Ecto neural progenitor cell (in vitro differentiated cells): ENCODE results near the gene CIBAR2.

Experiments used
- DNase-seq: peaks from one replicate; pipeline ENCODE4 v3.0.0-alpha.2; 2018; ENCODE audit warnings: low spot score

Gene CIBAR2

DNA sequence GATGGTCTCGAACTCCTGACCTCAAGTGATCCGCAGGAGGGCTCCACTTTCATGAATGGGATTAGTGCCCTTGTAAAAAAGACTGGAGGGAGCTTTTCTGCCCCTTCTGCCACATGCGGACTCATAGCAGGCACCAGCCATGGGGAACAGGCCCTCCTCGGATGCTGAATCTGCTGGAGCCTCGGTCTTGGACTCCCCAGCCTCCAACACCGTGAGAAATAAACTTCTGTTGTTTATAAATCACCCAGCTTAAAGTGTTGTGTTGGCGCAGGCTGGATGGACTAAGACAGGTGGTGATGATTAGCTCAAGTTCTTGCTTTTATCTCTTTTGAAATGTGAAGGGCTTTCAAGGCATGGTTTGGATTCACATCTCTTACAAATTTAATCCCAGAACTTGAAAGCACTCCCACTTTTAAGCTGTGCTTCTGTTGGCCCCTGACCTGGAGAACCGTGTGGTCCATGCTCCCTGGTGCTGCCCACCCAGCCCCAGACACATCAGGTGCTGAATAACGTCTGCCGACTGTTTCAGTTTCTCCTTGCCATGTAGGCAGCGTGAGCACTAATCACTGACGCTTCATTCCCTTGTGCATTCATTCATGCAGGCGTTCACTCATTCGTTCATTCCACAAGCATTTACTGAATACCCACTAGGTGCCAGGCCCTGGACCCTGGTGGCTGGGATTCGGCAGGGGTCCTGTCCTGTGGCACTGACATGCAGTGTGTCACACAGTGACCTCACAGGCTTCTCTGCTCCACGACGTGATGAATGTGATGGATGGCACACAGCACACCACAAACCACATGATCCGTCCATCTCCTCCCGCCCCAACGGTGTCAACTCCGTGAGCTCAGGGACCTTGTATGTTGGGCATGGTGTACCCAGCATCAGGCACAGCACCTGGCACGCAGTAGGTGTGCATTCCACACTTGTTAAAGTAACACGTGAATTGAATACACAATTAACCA is 8.9 kb downstream of the CIBAR2 start:
- no peak for DNase-seq

DNA sequence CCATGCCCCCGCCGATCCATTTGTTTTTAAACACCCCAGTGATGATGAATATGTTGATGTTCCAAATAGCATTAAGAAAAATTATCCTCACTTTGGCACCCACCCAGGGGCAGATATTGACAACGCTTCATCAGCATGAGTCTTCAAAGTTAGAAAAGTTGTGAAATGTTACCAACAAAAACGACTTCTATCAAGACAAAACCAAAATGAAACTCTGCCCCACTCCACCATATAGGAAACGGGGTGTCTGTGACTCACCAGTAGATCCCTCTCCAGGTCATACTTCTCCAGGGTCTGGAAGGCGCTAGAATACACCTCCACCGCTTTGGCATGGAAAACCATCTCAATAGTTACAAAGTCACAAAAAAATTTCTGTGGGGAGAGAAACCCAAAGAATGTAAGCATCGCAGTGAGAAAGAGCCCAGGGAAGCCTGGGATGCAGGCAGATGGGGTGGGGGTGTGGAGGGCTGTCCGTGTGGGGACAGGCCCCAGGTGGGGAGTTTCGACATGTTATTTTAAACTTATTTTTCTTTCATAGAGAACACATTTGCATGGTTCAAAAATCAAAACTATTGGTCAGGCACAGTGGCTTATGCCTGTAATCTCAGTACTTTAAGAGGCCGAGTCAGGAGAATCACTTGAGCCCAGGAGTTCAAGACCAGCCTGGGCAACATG is 10.2 kb downstream of the CIBAR2 start:
- DNase-seq = no peak

DNA sequence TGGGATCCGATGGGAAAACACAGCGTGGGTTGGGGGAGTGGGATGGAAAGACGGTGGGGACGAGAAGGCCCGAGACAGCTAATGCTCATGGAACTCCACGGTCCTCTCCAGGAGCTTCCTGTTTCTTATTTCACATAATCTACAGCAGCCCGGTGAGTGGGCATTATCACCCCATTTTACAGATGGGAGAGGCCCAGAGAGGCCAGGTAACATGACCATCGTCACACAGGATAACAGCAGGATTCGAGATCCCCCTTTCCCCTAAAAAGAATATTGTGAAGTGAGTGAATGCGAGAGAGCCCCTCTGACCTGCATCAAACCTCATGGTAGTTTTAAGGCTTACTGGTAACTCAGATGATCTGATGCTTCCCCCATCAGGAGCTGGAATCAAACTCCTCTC is 12.0 kb downstream of the CIBAR2 start:
- DNase-seq = no peak

DNA sequence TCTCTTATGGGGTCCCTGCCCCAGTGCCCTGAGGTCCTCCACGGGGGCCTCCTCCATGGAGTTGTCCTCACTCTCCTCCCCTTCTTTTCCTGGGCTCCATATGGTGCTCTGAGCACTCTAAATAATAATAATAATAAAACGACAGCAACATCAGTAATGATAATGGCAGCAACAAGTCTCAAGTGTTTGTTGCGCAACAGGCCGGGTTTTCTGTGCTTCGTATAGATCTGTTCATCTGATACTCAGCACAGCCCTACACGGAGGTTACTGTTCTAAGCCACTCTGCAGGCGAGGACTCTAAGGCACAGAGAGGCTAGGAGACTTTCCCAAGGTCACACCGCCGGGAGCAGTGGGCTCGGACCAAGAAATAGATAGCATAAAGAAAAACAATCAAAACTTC is 13.7 kb downstream of the CIBAR2 start:
- no peak for DNase-seq

DNA sequence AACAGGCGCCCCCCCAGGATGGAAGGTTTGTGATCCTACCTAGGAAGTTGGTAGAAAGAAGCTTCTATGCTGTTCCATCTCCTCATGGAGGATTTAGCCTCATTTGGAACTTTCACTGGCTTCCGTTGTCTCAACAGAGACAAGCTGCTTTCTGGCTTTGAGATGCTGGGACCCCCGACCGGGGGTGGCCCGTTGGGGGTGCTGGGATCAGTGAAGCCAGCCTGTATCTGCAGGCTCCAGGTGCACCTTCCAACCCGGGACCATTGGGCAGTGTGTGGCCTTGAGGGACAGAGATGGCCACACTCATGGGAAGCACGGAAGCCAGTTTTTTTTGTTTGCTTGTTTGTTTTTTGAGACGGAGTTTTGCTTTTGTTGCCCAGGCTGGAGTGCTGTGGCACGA is 15.4 kb downstream of the CIBAR2 start:
- no peak for DNase-seq

DNA sequence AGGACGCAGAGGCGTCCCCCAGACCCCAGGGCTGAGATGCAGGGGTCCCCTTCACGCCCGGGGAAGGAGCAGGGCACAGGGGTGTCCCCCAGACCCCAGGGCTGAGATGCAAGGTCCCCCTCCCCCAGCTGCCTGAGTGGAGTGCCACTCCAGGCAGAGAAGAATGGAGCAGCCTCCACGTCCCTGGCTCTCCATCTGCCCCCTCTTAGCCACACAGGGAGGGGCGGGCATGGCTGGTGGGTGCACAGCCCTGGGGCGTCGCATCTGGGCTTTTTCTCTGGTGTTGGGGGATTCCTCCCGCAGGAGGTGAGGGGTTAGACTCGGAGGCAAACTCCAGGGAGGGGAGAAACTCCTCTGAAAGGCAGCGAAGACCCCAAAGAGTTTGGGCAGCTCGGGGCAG is 17.5 kb downstream of the CIBAR2 start:
- no peak for DNase-seq

DNA sequence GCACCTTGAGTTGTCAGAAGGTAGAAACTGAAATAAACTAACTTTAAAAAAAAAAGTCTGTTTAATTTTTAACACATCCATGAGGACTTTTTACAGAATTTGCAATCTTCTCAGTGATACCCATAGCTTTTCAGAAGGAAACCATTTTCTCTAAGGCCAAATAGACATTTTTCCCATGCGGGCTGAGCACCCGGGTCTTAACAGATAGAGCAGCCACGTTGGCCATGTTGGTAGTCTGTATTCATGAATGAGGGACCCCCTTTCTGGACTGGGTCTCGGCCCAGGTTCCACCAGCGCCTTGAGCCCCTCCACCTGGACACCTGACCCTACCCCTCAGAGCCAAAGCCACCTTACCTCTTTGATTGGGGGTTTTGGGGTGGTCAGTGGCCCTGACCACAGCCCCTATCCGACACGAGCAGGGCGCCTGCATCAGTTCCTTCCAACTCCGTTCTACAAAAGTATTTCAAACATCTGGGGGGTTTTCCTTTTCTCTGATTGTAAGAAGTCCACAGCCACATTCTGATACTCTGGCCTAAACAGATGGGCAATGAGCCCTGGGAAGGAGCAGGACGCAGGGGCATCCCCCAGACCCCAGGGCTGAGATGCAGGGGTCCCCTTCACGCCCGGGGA is 18.0 kb downstream of the CIBAR2 start:
- DNase-seq = no peak

DNA sequence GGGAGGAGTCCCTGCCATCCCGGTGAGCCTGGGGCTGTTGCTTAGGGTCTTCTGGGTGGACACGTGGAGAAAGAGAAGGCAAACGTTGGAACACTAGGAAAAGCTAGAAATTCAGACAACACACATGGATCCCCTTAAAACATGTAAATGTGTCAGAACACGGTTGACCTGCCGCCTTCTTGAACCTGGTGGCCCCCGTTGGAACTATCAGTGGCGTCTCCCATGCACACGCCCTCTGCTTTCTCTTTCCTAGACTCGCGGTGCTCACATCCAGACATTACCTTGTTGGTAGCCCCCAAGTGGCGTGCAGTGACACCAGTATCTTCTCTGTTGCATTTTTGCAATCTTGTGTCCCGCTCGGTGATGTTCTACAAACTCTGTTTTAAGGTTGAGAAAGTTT is 18.6 kb downstream of the CIBAR2 start:
- no peak for DNase-seq

DNA sequence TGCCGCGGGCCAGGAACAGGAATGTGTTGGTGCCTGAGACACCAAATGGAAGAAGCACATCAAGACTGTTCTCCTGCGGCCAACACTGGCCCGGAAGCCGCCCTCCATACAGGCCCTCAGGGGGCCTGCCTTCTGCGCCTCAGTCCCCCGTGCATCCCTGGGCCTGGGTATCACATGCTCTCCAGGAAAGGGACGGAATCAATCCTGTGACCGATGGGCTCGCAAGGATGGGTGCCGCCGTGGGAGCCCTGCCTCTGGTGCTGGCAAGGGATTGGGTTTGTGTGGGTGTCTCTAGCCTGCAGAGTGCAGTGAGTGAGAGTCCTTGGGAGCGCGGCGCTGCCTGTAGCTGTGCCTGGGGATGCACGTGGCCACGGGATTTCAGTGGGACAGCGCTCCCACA is 19.4 kb downstream of the CIBAR2 start:
- DNase-seq = no peak

DNA sequence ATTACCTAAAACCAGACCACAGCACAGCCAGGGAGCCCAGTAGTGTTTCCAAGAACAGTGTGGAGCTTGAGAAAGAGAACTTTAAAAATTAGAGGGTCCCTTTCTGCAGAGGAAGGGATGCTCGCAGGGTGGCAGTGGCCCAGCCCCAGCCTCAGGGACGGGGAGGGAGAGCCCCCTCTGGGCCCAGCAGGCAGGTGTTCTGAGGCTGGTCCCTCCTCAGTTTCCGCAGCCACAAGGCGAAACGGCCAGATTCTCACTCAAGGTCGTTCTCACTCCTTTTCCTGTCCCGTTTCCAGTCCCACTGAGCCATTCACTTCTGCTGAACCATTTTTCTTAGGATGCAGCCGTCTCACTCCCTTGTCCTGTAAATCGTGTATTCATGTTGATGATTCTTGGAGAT is 20.0 kb downstream of the CIBAR2 start:
- DNase-seq = no peak

DNA sequence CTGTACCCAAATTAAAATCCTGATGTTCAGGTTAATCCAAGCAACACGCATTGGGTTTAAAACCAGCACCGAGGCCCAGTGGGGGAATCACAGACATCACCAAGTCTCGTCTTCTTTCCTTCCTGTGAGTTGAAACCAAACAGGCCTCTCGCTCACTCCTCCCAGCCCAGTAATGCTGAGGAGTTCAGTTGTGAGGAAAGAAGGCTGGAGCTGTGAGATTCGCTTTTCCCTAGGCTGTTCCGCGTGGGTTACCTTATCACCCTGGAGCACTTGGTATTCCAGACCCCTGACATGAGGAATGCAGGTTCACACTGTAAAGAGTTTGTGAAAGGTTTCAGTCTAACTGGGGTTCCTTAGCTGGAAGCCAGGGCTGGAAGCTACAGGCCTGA is 20.8 kb downstream of the CIBAR2 start:
- no peak for DNase-seq

DNA sequence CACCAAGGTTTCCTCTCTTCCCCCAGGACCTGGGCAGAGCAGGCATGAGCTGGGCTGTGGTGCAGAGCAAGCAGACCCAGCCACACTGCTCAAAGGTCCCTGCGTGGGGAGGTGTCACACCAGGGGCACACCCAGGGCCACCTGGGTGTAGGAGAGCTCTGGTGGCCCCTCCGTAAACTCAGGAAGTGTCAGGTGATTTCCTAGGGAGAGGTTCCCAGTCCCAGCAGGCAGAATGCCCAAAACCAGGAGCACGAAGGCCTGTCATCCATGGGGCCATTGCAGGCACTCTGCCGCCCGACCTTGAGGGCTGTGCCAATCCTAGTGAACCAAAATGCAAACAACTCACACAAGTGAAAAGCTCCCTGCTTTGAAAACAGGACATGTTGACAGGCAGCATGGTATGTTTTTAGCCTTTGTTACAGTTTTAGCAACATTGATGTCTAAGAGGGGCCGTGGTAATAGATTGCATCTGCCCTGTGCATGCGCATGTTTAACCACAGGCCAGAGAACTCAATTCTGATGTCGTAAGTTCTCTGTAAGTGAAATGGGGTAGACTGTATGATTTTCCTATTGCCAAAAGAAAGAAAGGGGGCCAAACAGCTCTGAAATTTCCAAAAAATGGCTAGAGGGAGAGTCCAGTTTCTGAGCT is 21.3 kb downstream of the CIBAR2 start:
- DNase-seq = no peak

DNA sequence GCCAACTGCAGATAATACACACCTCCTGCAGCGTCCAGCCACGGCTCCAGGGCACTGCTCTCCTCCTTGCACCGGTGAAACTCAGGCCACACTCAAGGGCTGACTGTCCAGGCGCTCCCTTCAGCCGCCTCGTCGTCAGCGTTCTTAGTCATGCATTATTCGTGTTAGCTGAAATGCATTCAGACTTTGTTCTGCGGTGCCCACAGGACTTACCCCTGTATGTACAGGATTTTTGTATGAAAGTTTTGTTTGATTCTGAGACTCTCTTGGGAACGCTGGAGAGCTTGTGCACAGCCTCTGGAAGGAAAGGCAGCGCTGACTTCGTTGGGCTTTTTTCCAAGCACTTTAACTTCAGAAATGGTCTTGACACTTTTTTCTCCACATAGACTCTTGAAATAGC is 22.1 kb downstream of the CIBAR2 start:
- DNase-seq = no peak

DNA sequence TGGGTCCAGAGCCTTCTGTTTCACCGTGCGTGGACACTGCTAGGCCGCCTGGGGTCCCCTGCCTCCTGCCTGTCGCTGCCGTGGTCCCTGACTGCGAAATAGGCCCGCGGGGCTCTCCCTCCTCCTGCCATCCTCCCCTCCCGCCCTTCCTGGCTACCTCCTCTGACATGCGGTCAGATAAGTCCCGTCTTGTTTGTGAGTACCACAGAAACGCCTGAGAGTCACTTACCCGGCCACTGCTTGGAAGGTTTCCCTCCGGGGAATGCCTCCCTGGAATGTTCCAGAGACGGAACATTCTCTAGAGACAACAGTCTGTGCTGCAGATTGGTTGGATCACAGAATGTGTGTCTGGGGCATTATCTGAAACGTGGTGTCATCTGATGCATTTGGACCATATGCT is 22.7 kb downstream of the CIBAR2 start:
- DNase-seq = no peak

DNA sequence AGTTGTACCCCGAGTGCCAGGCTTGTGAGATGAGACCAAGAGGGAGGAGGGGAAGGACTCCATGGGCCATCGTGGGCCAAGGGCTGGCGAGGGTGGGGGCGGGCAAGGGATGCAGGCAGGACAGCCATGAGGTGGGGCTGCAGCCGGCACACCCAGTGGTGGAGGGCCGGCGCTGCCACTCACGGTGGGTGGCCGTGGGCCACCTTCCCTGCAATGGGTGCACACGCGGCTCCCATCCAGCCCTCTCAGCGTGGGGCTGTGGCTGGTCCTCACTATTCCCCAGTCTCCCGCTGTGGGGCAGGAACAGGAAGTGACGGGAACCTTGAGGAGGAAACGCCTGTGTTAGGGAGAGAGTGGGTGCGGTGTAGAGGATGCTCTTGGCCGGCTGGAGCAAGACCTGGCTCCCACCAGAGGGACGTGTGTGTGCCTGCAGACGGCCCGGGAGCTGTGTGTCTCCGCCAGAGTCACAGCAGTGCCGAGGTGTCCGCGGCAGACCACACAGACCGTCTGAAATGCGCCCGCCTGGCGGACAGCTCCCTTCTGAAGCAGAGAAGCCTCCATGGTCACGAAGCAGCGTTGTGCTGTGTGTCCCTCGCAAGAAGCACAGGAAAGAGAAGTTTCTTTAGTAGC is 23.6 kb downstream of the CIBAR2 start:
- no peak for DNase-seq

DNA sequence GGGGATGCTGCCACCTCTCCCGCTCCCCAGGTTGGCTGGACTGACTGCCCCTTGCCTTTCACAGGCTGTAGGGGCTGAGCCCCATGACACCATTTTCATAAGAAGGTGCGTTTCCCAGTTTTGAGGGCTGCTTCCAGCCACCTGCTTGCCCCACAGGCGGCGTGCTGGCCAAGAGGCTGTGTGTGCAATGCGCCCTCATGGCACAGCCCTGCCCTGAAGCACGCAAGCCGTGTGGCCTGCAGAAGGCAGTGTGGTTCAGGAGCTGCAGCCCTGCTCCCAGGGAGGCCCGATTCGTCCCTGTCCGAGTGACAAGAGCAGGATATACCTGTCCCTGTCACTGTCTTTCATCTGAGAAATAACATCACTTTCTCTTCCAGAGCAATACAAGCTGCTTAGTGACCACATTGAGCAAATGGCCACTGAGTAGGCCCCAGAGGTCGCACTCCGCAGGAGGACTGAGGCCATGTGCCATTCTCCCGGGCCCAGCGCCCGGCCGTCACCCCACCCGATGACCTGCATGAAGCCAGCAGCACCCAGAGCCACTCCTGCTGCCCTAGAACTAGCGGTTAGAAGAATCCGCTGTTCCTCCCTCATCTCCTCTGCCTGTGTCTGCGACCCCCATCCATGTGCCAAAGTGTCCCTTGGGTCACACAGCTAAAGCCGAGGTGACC is 24.2 kb downstream of the CIBAR2 start:
- DNase-seq = no peak

DNA sequence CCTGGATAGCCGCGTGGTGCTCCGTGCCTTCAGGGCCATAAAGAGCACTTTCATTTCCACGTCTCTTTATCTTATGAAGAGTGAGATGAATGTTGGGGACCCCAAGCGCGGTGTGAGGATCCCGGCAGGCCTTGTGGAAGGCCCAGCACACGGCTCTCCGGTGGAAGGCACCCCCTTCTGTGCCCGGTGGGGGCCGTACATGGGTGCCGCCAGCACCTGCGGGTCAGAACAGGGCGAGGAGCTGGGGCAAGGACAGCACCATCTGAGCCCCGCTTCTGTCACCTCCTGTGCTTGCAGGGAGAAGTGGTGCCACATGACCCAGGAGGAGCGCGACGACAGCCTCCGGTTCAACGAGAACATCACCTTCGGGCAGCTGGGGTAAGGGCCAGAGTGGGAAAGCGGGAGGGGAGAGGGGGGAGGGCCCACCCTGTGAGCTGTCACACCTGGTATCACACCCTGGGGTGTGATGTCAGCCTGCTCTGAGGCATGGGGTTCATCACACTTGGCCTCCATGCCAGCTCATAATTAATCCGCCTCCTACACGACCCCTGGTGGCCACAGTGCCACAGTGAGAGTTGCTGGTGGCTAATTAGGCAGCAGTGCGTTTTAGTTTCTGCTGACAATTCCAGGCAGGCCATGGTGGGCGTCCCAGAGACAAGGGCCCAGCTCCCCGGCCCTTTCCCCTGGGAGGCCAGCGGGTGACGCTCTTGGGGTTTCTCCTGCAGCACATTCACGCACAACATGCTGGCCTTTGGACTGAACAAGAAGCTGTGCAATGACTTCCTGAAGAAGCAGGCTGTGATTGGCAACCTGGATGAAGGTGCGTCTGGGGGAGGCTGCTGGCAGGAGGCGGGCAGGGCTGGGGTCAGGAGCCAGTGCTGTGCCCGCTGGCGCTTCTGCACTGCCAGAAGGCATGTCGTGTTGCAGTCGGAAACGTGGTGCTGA is 25.7 kb downstream of the CIBAR2 start:
- DNase-seq = peak; percentile 72

DNA sequence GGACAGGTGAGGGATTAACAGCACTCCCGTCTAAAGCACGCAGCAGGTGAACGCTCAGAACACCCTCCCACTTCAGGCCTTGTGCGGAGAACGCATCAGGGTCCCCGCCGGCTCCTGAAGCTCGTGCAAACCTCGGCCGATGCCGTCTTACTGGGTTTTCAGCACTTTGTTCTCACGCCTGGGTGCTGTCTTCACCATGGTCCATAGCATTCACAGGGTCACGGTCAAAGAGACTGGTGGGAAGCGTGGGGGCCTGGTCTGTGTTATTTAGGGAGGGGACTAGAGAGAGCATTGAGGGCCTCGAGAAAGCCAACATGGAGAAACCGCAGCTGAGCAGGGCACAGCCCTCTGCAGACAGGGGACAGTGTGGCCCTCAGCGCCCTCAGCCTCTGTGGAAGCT is 26.6 kb downstream of the CIBAR2 start:
- no peak for DNase-seq

DNA sequence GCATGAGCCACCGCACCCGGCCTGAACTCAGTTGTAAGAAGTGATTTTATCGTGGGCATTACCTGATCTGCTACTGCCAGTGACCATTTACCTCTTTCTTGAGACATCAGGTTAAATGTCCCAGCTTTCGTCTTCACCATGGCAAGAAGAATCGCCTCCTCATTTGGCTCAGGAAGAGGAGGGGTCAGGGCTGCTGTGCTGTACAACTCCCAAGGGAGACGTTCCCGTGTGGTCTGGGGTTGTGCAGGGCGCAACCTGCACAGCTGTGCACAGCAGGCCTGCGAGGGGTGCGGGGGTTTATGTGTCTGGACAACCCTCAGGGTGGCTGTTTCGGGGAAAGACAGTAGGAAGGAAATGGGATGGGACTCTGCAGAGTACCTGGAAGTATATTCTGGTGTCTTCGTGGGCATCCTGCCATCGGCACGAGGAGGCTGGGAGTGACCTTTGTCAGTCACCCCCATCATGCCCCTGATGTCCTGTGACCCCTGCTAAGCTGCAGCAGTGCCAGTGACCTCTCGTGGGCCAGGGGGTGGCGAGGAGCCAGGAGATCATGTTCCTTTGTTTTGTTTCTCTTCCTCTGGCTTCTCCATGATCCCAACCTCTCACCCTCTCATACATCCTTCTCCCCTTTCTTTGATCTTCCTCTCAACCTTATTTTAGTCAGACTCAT is 27.3 kb downstream of the CIBAR2 start:
- no peak for DNase-seq
